HS-27A (cell line): ENCODE data around the gene PBX4.

ENCODE experiments used
- DNase-seq: peaks from one replicate; pipeline ENCODE4 v3.0.0-alpha.2; 2012; ENCODE audit warnings: low read depth, missing footprints

Gene PBX4

GRCh38 chr19:19523177-19523576 is 95.3 kb downstream of the PBX4 start:
- no peak for DNase-seq

- DNase-seq: no peak
These were observed 97.5 kb downstream of the PBX4 start for GRCh38 chr19:19520989-19521388.

- no peak for DNase-seq
These were observed 101.3 kb downstream of the PBX4 start for GRCh38 chr19:19517235-19517619.

GRCh38 chr19:19515642-19516519 is 102.6 kb downstream of the PBX4 start, which contains the start of gene NDUFA13:
NDUFA13 (plus strand) TSS chr19:19516225; CDS start chr19:19516239, 14 bp downstream.
- DNase-seq: peak; percentile 79

- DNase-seq: no peak
These were observed 103.4 kb downstream of the PBX4 start, which contains the start of gene TSSK6 for GRCh38 chr19:19514881-19515641. TSSK6 (minus strand) TSS chr19:19515548; CDS start chr19:19515427, 121 bp downstream.

- DNase-seq: no peak
These were observed 104.3 kb downstream of the PBX4 start for GRCh38 chr19:19514215-19514657.

- no peak for DNase-seq
These were observed 104.8 kb downstream of the PBX4 start for GRCh38 chr19:19513682-19514081.
